ENCODE results near the gene CETN3.

Gene CETN3

GRCh38 chr5:90402521-90403255 lies 6.9 kb downstream of the CETN3 start:
- no peaks in the 10 kb centered on the region for H3K9me3 ChIP-seq (ENCODE audit: control insufficient read depth, insufficient read depth, low read length)
- H3K4me3 ChIP-seq (ENCODE audit: low read length): no peak overlapping the region
- H3K4me1 ChIP-seq (ENCODE audit: control insufficient read depth, low read length): peaks cover 13% of the 10 kb centered on the region
- peaks cover 74% of the 10 kb centered on the region for H3K36me3 ChIP-seq (ENCODE audit: control insufficient read depth, low read length)
- no peaks in the 10 kb centered on the region for H3K27me3 ChIP-seq (ENCODE audit: control insufficient read depth, low read length)
- no peaks in the 10 kb centered on the region; the same call in 1 of the 2 replicates for H3F3A ChIP-seq (ENCODE audit: control insufficient read depth, insufficient read depth)
- H3K79me2 ChIP-seq (ENCODE audit: control insufficient read depth, low read length): peaks cover 24% of the 10 kb centered on the region
- no peak for TF ChIP-seq CTCF (IDR thresholded peaks at IDR 0.05; ENCODE audit: low read depth, low read length, poor library complexity, severe bottlenecking)
- no peak for TF ChIP-seq EZH2phosphoT487 (IDR thresholded peaks at IDR 0.05; ENCODE audit: borderline replicate concordance, low read length)
- H4K20me1 ChIP-seq (ENCODE audit: control insufficient read depth, insufficient read depth, low read depth, low read length): no peaks in the 10 kb centered on the region
- H3K9me2 ChIP-seq (replicated peaks; ENCODE audit: control insufficient read depth, low read length): no peaks in the 10 kb centered on the region
- H3K4me2 ChIP-seq (ENCODE audit: low read length): no peak overlapping the region
- no peak overlapping the region for H3K27ac ChIP-seq (ENCODE audit: low read depth, low read length)

GRCh38 chr5:90399251-90399650 lies 10.3 kb downstream of the CETN3 start:
- Histone ChIP-seq H3K9me3 (ENCODE audit: control insufficient read depth, insufficient read depth, low read length) (no peaks in the 10 kb centered on the region), H3K9me2 (replicated peaks; ENCODE audit: control insufficient read depth, low read length) (no peaks in the 10 kb centered on the region), H3F3A (ENCODE audit: control insufficient read depth, insufficient read depth) (no peaks in the 10 kb centered on the region), H4K20me1 (ENCODE audit: control insufficient read depth, insufficient read depth, low read depth, low read length) (no peaks in the 10 kb centered on the region), H3K27me3 (ENCODE audit: control insufficient read depth, low read length) (no peaks in the 10 kb centered on the region), H3K4me3 (ENCODE audit: low read length) (no peak overlapping the region), H3K27ac (ENCODE audit: low read depth, low read length) (no peak overlapping the region), H3K4me1 (ENCODE audit: control insufficient read depth, low read length) (no peaks in the 10 kb centered on the region), H3K36me3 (ENCODE audit: control insufficient read depth, low read length) (peaks cover 56% of the 10 kb centered on the region), H3K4me2 (ENCODE audit: low read length) (no peak overlapping the region), H3K79me2 (ENCODE audit: control insufficient read depth, low read length) (peaks cover 4% of the 10 kb centered on the region; the same call in 1 of the 2 replicates)
- TF ChIP-seq EZH2phosphoT487 (IDR thresholded peaks at IDR 0.05; ENCODE audit: borderline replicate concordance, low read length): no peak
- TF ChIP-seq CTCF (IDR thresholded peaks at IDR 0.05; ENCODE audit: low read depth, low read length, poor library complexity, severe bottlenecking): no peak

- H3K36me3 ChIP-seq (ENCODE audit: control insufficient read depth, low read length): peaks cover 55% of the 10 kb centered on the region
- no peak overlapping the region for H3K4me2 ChIP-seq (ENCODE audit: low read length)
- no peaks in the 10 kb centered on the region for H3K27me3 ChIP-seq (ENCODE audit: control insufficient read depth, low read length)
- H3K4me1 ChIP-seq (ENCODE audit: control insufficient read depth, low read length): no peaks in the 10 kb centered on the region
- H4K20me1 ChIP-seq (ENCODE audit: control insufficient read depth, insufficient read depth, low read depth, low read length): no peaks in the 10 kb centered on the region
- no peaks in the 10 kb centered on the region for H3K9me2 ChIP-seq (replicated peaks; ENCODE audit: control insufficient read depth, low read length)
- no peak overlapping the region for H3K4me3 ChIP-seq (ENCODE audit: low read length)
- no peak overlapping the region for H3K27ac ChIP-seq (ENCODE audit: low read depth, low read length)
- no peaks in the 10 kb centered on the region for H3K9me3 ChIP-seq (ENCODE audit: control insufficient read depth, insufficient read depth, low read length)
- no peaks in the 10 kb centered on the region for H3F3A ChIP-seq (ENCODE audit: control insufficient read depth, insufficient read depth)
- TF ChIP-seq EZH2phosphoT487 (IDR thresholded peaks at IDR 0.05; ENCODE audit: borderline replicate concordance, low read length) (no peak), CTCF (IDR thresholded peaks at IDR 0.05; ENCODE audit: low read depth, low read length, poor library complexity, severe bottlenecking) (no peak)
- peaks cover 4% of the 10 kb centered on the region; the same call in 1 of the 2 replicates for H3K79me2 ChIP-seq (ENCODE audit: control insufficient read depth, low read length)
These were observed 10.8 kb downstream of the CETN3 start for GRCh38 chr5:90398726-90399125.
